Glutamatergic neuron (in vitro differentiated cells): ENCODE data around the gene PIM3. TPM values are rescaled to one million over a fixed set of nuclear protein-coding genes. Genes with fewer than 3 reads are reported as not detected.

Experiments used
- DNase-seq: peaks from one replicate; pipeline ENCODE4 v3.0.0; 2022
- H3K27ac Mint-ChIP-seq: one replicate; pipeline ENCODE4 v1.8.0; 2020; ENCODE audit warnings: mild to moderate bottlenecking, mixed read lengths, inconsistent platforms; ENCODE audit not compliant: unreplicated experiment
- H3K27me3 Mint-ChIP-seq: one replicate; pipeline ENCODE4 v1.8.0; 2020; ENCODE audit warnings: mild to moderate bottlenecking, moderate library complexity, mixed read lengths, inconsistent platforms; ENCODE audit not compliant: unreplicated experiment
- H3K36me3 Mint-ChIP-seq: one replicate; pipeline ENCODE4 v1.8.0; 2020; ENCODE audit warnings: mild to moderate bottlenecking, mixed read lengths, inconsistent platforms; ENCODE audit not compliant: unreplicated experiment
- H3K4me1 Mint-ChIP-seq: one replicate; pipeline ENCODE4 v1.8.0; 2020; ENCODE audit warnings: mild to moderate bottlenecking, low read depth, mixed read lengths, inconsistent platforms; ENCODE audit not compliant: unreplicated experiment
- H3K4me3 Mint-ChIP-seq: one replicate; pipeline ENCODE4 v1.8.0; 2020; ENCODE audit warnings: mild to moderate bottlenecking, mixed read lengths, inconsistent platforms; ENCODE audit not compliant: unreplicated experiment
- H3K9me3 Mint-ChIP-seq: one replicate; pipeline ENCODE4 v1.8.0; 2020; ENCODE audit warnings: mild to moderate bottlenecking, moderate library complexity, mixed read lengths, inconsistent platforms; ENCODE audit not compliant: unreplicated experiment
- CTCF ChIP-seq: fragments of 200-600 bp; sonication (generic); IDR thresholded peaks from one replicate; pipeline ENCODE4 v1.5.0; 2021; ENCODE audit not compliant: partially characterized antibody, unreplicated experiment
- total RNA-seq: library from RNA; stranded (reverse); fragmentation: NEBNext Ultra II Directional; extraction: Animal tissue kit (Norgen Biotek cat#: 25700); gene quantifications from one replicate; pipeline ENCODE4 v1.2.1, GENCODE V29; 2021; ENCODE audit not compliant: unreplicated experiment

PIM3 gene
- total RNA-seq, 1 donor from 2014 or later: 32.3 TPM

- no peak for TF ChIP-seq CTCF
- Mint-ChIP-seq H3K9me3 (peaks cover 5% of the 10 kb centered on the region), H3K4me1 (peaks cover 4% of the 10 kb centered on the region), H3K27me3 (peaks cover 4% of the 10 kb centered on the region), H3K27ac (no peak overlapping the region), H3K4me3 (peak overlapping the region; percentile 68), H3K36me3 (no peaks in the 10 kb centered on the region)
- DNase-seq: peak; percentile 14
Observed at GRCh38 chr22:49958366-49958921, 2.1 kb upstream of the PIM3 start.

DNA sequence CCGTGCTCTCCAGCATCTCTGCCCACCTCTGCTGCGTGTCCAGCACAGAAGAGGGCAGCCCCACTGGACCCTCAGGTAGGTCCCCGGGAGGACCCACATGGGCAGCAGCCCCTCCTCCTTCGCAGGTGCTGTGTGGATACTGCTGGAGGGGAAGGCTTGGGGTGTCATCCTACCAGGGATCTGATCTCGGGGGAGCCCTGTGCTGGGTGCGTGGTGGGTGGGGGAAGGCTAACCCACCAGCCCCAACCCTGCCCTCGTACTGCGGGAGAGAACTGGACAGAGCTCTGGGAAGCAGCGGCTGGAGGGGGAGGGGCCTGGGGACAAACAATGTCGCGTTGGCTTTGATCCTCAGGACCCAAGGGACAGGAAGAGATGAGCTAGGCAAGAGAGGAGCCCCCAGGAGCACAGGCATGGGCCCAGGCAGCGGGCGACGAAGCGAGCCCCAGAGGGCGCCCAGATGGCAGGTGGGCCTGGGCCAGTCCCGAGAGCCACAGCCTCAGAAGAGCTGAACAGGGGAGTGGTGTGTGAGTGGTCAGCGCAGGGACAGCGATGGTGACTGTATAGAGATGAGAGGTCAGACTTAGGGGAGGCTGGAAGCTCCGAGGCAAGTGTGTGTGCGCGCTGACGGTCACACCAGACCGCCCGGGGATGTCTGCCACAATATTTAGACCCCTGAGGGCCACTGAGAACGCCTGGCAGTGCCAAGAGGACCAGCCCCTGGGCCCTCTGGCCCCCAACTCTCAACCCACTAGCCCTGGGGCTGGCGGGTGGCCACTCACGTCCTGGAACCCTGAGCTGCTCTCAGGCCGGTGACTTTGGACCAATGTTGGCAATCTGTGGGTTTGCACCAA is 1.4 kb upstream of the PIM3 start:
- DNase-seq: peak; percentile 51
- H3K27me3 Mint-ChIP-seq: peaks cover 6% of the 10 kb centered on the region
- peaks cover 7% of the 10 kb centered on the region for H3K9me3 Mint-ChIP-seq
- H3K36me3 Mint-ChIP-seq: no peaks in the 10 kb centered on the region
- peak overlapping the region; percentile 55 for H3K27ac Mint-ChIP-seq
- H3K4me3 Mint-ChIP-seq: peak overlapping the region; percentile 68
- TF ChIP-seq CTCF: no peak
- H3K4me1 Mint-ChIP-seq: peaks cover 6% of the 10 kb centered on the region

- DNase-seq: peak; percentile 47
- TF ChIP-seq CTCF: no peak
- Mint-ChIP-seq H3K4me1 (peaks cover 6% of the 10 kb centered on the region), H3K27ac (peak overlapping the region; percentile 55), H3K4me3 (peak overlapping the region; percentile 64), H3K27me3 (peaks cover 8% of the 10 kb centered on the region), H3K9me3 (peaks cover 7% of the 10 kb centered on the region), H3K36me3 (no peaks in the 10 kb centered on the region)
Observed at GRCh38 chr22:49959782-49960158, 802 bp upstream of the PIM3 start.

DNA sequence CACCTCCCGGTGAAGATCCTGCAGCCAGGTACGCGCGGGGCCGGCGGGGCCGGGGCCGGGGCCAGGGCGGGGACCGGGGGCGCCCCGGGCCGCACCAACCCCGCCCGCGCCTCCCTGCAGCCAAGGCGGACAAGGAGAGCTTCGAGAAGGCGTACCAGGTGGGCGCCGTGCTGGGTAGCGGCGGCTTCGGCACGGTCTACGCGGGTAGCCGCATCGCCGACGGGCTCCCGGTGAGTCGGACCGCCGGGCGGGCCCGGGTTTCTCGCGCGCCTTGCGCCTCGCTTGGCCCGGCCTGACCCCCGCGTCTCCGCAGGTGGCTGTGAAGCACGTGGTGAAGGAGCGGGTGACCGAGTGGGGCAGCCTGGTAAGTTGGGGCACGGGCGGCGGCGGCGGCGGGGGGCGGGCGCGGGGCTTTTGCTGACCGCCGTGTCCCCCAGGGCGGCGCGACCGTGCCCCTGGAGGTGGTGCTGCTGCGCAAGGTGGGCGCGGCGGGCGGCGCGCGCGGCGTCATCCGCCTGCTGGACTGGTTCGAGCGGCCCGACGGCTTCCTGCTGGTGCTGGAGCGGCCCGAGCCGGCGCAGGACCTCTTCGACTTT is 531 bp downstream of the PIM3 start:
- Mint-ChIP-seq H3K27ac (no peak overlapping the region), H3K4me3 (peak overlapping the region; percentile 87), H3K9me3 (peaks cover 7% of the 10 kb centered on the region), H3K36me3 (no peaks in the 10 kb centered on the region), H3K4me1 (peaks cover 6% of the 10 kb centered on the region), H3K27me3 (peaks cover 8% of the 10 kb centered on the region)
- DNase-seq: peak; percentile 45
- TF ChIP-seq CTCF: no peak

DNA sequence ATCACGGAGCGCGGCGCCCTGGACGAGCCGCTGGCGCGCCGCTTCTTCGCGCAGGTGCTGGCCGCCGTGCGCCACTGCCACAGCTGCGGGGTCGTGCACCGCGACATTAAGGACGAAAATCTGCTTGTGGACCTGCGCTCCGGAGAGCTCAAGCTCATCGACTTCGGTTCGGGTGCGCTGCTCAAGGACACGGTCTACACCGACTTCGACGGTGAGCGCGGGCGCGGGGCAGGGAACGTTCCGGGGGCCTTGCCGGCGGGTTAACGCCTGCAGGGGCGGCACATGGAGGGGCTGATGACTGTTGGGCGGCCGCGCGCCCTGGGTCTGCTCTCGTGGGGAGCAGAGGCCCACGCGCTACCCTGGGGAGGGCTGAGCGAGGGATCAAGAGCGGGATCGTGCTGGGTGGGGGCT is 1.0 kb downstream of the PIM3 start:
- peak; percentile 35 for DNase-seq
- no peak overlapping the region for H3K27ac Mint-ChIP-seq
- H3K27me3 Mint-ChIP-seq: peaks cover 8% of the 10 kb centered on the region

More for the DNA sequence above, 1.0 kb downstream of the PIM3 start:
- Mint-ChIP-seq H3K36me3 (no peaks in the 10 kb centered on the region), H3K4me1 (peaks cover 6% of the 10 kb centered on the region), H3K4me3 (peak overlapping the region; percentile 87), H3K9me3 (peaks cover 7% of the 10 kb centered on the region)
- TF ChIP-seq CTCF: no peak
